Neuron (in vitro differentiated cells): ENCODE data around the gene GPR141.

Source experiments
- H2AFZ ChIP-seq: one replicate; pipeline ENCODE4 v1.6.1; 2013; ENCODE audit warnings: low read depth, mild to moderate bottlenecking, inconsistent platforms, low read length, moderate library complexity
- H3K27me3 ChIP-seq: one replicate; pipeline ENCODE4 v1.6.1; 2013; ENCODE audit warnings: low read length; ENCODE audit not compliant: insufficient read depth
- H3K36me3 ChIP-seq: one replicate; pipeline ENCODE4 v1.6.1; 2013; ENCODE audit warnings: low read length; ENCODE audit not compliant: insufficient read depth
- H3K4me1 ChIP-seq: one replicate; pipeline ENCODE4 v1.6.1; 2013; ENCODE audit warnings: low read length; ENCODE audit not compliant: insufficient read depth
- H3K4me3 ChIP-seq: 2 replicates; pipeline ENCODE4 v1.5.1; 2013; ENCODE audit warnings: mild to moderate bottlenecking, low read length, moderate library complexity
- H3K9me3 ChIP-seq: one replicate; pipeline ENCODE4 v1.6.1; 2013; ENCODE audit warnings: low read length

Gene GPR141

GRCh38 chr7:37758501-37759045 is 75.0 kb downstream of the GPR141 start:
- Histone ChIP-seq H3K4me3 (no peak overlapping the region), H3K9me3 (no peaks in the 10 kb centered on the region), H2AFZ (no peak overlapping the region), H3K36me3 (no peaks in the 10 kb centered on the region), H3K27me3 (no peaks in the 10 kb centered on the region), H3K4me1 (peaks cover 8% of the 10 kb centered on the region)

- H3K9me3 ChIP-seq = no peaks in the 10 kb centered on the region
- H3K27me3 ChIP-seq = no peaks in the 10 kb centered on the region
- no peak overlapping the region for H3K4me3 ChIP-seq
- H3K4me1 ChIP-seq = peaks cover 8% of the 10 kb centered on the region
- no peak overlapping the region for H2AFZ ChIP-seq
- H3K36me3 ChIP-seq = no peaks in the 10 kb centered on the region
Observed at GRCh38 chr7:37759526-37759925, 76.0 kb downstream of the GPR141 start.

- H3K4me3 ChIP-seq = no peak overlapping the region
- no peaks in the 10 kb centered on the region for H3K9me3 ChIP-seq
- H3K36me3 ChIP-seq = no peaks in the 10 kb centered on the region
- no peak overlapping the region for H2AFZ ChIP-seq
- no peaks in the 10 kb centered on the region for H3K27me3 ChIP-seq
- H3K4me1 ChIP-seq = no peaks in the 10 kb centered on the region
Observed at GRCh38 chr7:37765421-37765829, 81.9 kb downstream of the GPR141 start.

GRCh38 chr7:37765872-37766525 is 82.4 kb downstream of the GPR141 start:
- no peak overlapping the region for H3K4me3 ChIP-seq
- H3K36me3 ChIP-seq = no peaks in the 10 kb centered on the region
- H3K9me3 ChIP-seq = no peaks in the 10 kb centered on the region
- H3K27me3 ChIP-seq = no peaks in the 10 kb centered on the region
- no peaks in the 10 kb centered on the region for H3K4me1 ChIP-seq
- H2AFZ ChIP-seq = no peak overlapping the region

GRCh38 chr7:37768611-37769010 is 85.0 kb downstream of the GPR141 start:
- H3K4me3 ChIP-seq = no peak overlapping the region
- H2AFZ ChIP-seq = no peak overlapping the region
- no peaks in the 10 kb centered on the region for H3K27me3 ChIP-seq
- H3K4me1 ChIP-seq = no peaks in the 10 kb centered on the region
- H3K36me3 ChIP-seq = no peaks in the 10 kb centered on the region
- no peaks in the 10 kb centered on the region for H3K9me3 ChIP-seq

GRCh38 chr7:37769291-37769690 is 85.7 kb downstream of the GPR141 start:
- no peaks in the 10 kb centered on the region for H3K4me1 ChIP-seq
- no peak overlapping the region for H3K4me3 ChIP-seq
- H3K27me3 ChIP-seq = no peaks in the 10 kb centered on the region
- no peaks in the 10 kb centered on the region for H3K9me3 ChIP-seq
- no peaks in the 10 kb centered on the region for H3K36me3 ChIP-seq
- no peak overlapping the region for H2AFZ ChIP-seq

- no peak overlapping the region for H2AFZ ChIP-seq
- H3K9me3 ChIP-seq = no peaks in the 10 kb centered on the region
- H3K36me3 ChIP-seq = no peaks in the 10 kb centered on the region
- no peak overlapping the region for H3K4me3 ChIP-seq
- H3K4me1 ChIP-seq = no peaks in the 10 kb centered on the region
- no peaks in the 10 kb centered on the region for H3K27me3 ChIP-seq
Observed at GRCh38 chr7:37769726-37770125, 86.2 kb downstream of the GPR141 start.

GRCh38 chr7:37770838-37771237 is 87.3 kb downstream of the GPR141 start:
- H3K4me1 ChIP-seq = no peaks in the 10 kb centered on the region
- H3K27me3 ChIP-seq = no peaks in the 10 kb centered on the region
- H3K9me3 ChIP-seq = peaks cover under 1% of the 10 kb centered on the region
- no peak overlapping the region for H3K4me3 ChIP-seq
- no peaks in the 10 kb centered on the region for H3K36me3 ChIP-seq
- H2AFZ ChIP-seq = no peak overlapping the region

- Histone ChIP-seq H3K4me1 (no peaks in the 10 kb centered on the region), H3K36me3 (no peaks in the 10 kb centered on the region), H3K27me3 (no peaks in the 10 kb centered on the region), H3K4me3 (no peak overlapping the region), H2AFZ (no peak overlapping the region), H3K9me3 (peaks cover 5% of the 10 kb centered on the region)
Observed at GRCh38 chr7:37771342-37771741, 87.8 kb downstream of the GPR141 start.

- Histone ChIP-seq H3K36me3 (no peaks in the 10 kb centered on the region), H3K4me3 (no peak overlapping the region)
Observed at GRCh38 chr7:37771801-37772200, 88.2 kb downstream of the GPR141 start.

GRCh38 chr7:37775921-37776320 is 92.4 kb downstream of the GPR141 start:
- no peaks in the 10 kb centered on the region for H3K4me1 ChIP-seq
- peaks cover 8% of the 10 kb centered on the region for H3K9me3 ChIP-seq
- H2AFZ ChIP-seq = no peak overlapping the region
- no peak overlapping the region for H3K4me3 ChIP-seq
- H3K36me3 ChIP-seq = no peaks in the 10 kb centered on the region
- no peaks in the 10 kb centered on the region for H3K27me3 ChIP-seq

More at GRCh38 chr7:37771801-37772200, 88.2 kb downstream of the GPR141 start:
- Histone ChIP-seq H3K9me3 (peaks cover 8% of the 10 kb centered on the region), H3K27me3 (no peaks in the 10 kb centered on the region), H3K4me1 (no peaks in the 10 kb centered on the region), H2AFZ (no peak overlapping the region)

- H3K4me3 ChIP-seq = no peak overlapping the region
- H2AFZ ChIP-seq = no peak overlapping the region
- H3K9me3 ChIP-seq = peaks cover 4% of the 10 kb centered on the region
- H3K27me3 ChIP-seq = no peaks in the 10 kb centered on the region
- H3K4me1 ChIP-seq = peaks cover 8% of the 10 kb centered on the region
- H3K36me3 ChIP-seq = no peaks in the 10 kb centered on the region
Observed at GRCh38 chr7:37781156-37781555, 97.6 kb downstream of the GPR141 start.

- Histone ChIP-seq H3K4me1 (peaks cover 8% of the 10 kb centered on the region), H3K36me3 (no peaks in the 10 kb centered on the region), H3K27me3 (no peaks in the 10 kb centered on the region), H3K9me3 (no peaks in the 10 kb centered on the region), H2AFZ (no peak overlapping the region), H3K4me3 (no peak overlapping the region)
Observed at GRCh38 chr7:37782166-37782565, 98.6 kb downstream of the GPR141 start.

- H3K36me3 ChIP-seq = no peaks in the 10 kb centered on the region
- H3K9me3 ChIP-seq = no peaks in the 10 kb centered on the region
- no peak overlapping the region for H3K4me3 ChIP-seq
- peaks cover 8% of the 10 kb centered on the region for H3K4me1 ChIP-seq
- H2AFZ ChIP-seq = no peak overlapping the region
- no peaks in the 10 kb centered on the region for H3K27me3 ChIP-seq
Observed at GRCh38 chr7:37784015-37784414, 100.4 kb downstream of the GPR141 start.
